LNCAP (cell line): ENCODE measurements around the gene ATAD5.

Source experiments
- CTCF ChIP-seq: fragments of 450-650 bp; IDR thresholded peaks from 2 replicates; pipeline ENCODE4 v1.5.1; 2017; ENCODE audit warnings: mild to moderate bottlenecking

The ATAD5 gene, protein sequence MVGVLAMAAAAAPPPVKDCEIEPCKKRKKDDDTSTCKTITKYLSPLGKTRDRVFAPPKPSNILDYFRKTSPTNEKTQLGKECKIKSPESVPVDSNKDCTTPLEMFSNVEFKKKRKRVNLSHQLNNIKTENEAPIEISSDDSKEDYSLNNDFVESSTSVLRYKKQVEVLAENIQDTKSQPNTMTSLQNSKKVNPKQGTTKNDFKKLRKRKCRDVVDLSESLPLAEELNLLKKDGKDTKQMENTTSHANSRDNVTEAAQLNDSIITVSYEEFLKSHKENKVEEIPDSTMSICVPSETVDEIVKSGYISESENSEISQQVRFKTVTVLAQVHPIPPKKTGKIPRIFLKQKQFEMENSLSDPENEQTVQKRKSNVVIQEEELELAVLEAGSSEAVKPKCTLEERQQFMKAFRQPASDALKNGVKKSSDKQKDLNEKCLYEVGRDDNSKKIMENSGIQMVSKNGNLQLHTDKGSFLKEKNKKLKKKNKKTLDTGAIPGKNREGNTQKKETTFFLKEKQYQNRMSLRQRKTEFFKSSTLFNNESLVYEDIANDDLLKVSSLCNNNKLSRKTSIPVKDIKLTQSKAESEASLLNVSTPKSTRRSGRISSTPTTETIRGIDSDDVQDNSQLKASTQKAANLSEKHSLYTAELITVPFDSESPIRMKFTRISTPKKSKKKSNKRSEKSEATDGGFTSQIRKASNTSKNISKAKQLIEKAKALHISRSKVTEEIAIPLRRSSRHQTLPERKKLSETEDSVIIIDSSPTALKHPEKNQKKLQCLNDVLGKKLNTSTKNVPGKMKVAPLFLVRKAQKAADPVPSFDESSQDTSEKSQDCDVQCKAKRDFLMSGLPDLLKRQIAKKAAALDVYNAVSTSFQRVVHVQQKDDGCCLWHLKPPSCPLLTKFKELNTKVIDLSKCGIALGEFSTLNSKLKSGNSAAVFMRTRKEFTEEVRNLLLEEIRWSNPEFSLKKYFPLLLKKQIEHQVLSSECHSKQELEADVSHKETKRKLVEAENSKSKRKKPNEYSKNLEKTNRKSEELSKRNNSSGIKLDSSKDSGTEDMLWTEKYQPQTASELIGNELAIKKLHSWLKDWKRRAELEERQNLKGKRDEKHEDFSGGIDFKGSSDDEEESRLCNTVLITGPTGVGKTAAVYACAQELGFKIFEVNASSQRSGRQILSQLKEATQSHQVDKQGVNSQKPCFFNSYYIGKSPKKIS (N-terminal part only)

DNA sequence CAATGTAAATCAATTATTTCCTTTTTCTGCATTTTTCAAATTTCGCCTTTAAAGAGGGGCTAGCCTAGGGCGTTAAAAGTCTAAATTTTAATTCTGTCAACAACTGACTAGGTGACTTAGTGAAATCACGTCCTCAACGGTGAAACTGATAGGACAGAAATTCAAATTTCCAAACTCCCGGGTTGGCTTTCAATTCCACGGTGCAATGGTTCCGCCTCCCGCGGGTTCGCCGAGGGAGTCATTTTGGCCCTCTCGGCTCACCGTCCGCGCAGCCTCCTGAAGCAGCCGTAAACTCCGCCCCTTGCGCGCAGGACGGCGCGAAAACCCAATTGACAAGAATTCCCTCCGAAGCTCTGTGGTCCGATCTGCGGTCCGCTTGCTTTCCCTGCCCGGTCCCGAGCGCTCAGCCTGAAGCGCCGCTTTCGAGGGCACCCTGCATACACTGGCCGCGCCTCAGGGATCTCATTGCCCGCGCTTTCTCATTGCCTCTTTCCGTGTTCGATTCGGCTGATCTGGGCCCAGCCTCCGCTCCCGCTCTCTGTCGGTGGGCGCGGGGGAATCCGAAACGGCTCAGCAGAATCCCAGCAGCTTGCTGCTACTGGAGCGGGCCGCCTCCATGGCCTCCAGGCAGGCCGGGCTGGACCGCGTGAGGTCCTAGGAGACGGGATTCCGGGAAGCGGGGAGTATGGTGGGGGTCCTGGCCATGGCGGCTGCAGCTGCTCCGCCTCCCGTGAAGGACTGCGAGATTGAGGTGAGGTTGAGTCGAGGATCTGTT lies at the start of gene ATAD5:
Gene ATAD5, plus strand, starts transcription at position 304 of the 775 bp plus-strand sequence. Its CDS starts 382 bp downstream, at position 686.
- TF ChIP-seq CTCF, result no peak

DNA sequence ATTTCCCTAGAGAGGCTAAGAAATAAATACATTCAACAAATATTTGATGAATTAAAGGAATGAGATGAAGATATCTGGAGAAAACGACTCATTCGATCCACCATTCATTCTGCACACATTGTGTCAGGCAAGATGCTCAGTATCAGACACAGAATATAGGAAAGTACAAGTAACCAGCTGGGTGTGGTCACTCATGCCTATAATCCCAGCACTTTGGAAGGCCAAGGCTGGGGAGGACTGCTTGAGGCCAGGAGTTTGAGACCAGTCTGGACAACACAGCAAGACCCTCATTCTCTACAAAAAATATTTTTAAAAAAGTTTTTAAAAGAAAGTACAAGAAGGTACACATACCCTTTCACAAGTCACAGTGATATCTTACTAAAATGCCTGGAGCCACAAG lies 49.6 kb upstream of the ATAD5 start:
- no peak for TF ChIP-seq CTCF

- no peak for TF ChIP-seq CTCF
Measured at GRCh38 chr17:30788918-30789317, 42.8 kb upstream of the ATAD5 start.

- TF ChIP-seq CTCF, result no peak
Measured at GRCh38 chr17:30790279-30790678, 41.5 kb upstream of the ATAD5 start.

- no peak for TF ChIP-seq CTCF
Measured at GRCh38 chr17:30793282-30793977, 38.3 kb upstream of the ATAD5 start.

- TF ChIP-seq CTCF, result no peak
Measured at GRCh38 chr17:30794372-30794771, 37.4 kb upstream of the ATAD5 start.
